GM12872 (cell line): ENCODE measurements around the gene EIF2B1.

Experiments used
- TF ChIP-seq, protein P1 (sequence below): IDR thresholded peaks from 3 replicates; pipeline ENCODE4 v1.5.1; 2011; ENCODE audit warnings: low read depth, mild to moderate bottlenecking, low read length, moderate library complexity; ENCODE audit not compliant: insufficient read depth

The EIF2B1 gene

DNA sequence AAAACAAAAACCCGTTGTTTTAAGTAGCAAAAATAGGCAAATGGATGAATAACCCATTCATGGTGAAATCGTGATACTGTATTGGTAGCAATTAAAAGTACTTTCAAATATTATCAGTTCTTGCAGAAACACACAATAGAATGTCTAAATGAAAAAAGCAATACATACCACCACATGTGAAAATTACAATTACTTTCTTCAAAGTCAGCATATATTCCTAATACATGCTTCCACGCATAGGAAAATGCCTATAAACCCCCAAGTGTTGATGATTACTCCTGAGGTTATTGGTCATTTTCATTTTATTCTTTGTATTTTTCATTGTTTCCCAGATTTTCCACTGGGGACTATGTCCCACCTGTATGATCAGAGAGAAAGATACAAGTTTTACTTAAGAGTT, 16.3 kb downstream of the EIF2B1 start:
- TF ChIP-seq, protein P1, sequence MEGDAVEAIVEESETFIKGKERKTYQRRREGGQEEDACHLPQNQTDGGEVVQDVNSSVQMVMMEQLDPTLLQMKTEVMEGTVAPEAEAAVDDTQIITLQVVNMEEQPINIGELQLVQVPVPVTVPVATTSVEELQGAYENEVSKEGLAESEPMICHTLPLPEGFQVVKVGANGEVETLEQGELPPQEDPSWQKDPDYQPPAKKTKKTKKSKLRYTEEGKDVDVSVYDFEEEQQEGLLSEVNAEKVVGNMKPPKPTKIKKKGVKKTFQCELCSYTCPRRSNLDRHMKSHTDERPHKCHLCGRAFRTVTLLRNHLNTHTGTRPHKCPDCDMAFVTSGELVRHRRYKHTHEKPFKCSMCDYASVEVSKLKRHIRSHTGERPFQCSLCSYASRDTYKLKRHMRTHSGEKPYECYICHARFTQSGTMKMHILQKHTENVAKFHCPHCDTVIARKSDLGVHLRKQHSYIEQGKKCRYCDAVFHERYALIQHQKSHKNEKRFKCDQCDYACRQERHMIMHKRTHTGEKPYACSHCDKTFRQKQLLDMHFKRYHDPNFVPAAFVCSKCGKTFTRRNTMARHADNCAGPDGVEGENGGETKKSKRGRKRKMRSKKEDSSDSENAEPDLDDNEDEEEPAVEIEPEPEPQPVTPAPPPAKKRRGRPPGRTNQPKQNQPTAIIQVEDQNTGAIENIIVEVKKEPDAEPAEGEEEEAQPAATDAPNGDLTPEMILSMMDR, result no peak

DNA sequence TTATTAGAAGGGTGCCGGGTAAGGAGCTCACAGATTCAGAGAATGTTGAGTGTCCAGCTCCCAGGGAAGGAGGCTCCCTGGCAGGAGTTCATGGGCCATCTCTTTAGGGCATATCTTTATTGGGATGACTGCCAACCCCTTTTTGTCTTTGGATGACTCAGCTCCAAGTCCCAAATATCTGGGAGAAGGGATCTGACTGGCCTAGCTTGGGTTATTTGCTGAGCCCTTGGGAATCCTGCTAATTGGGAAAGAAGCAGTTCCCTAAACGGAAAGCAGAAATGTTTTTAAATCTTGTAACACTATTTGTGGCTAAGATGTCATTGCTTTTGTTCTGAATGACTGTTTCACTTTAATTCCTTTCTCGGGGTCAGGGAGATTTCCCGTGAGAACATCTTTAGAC, 19.0 kb downstream of the EIF2B1 start:
- TF ChIP-seq, protein P1, result no peak

GRCh38 chr12:123614110-123614509, 19.4 kb downstream of the EIF2B1 start:
- TF ChIP-seq, protein P1, result no peak

DNA sequence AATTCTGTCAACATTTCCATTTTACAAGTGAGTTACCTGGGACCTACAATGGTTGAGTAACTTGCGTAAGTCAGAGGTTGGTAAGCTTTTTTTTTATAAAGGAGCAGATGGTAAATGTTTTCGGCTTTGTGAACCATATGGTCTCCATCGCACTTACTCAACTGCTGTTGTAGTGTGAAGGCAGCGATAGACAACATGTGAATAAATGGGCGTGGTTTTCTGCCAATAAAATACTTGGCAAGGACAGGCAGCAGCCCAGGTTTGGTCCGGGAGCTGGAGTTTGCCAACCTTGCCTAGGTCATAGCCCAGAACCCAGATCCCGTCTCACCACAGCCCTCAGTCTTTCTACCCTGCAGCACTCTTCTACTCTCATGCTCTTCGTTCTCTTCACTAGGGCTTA, 25.3 kb downstream of the EIF2B1 start:
- TF ChIP-seq, protein P1, result no peak

DNA sequence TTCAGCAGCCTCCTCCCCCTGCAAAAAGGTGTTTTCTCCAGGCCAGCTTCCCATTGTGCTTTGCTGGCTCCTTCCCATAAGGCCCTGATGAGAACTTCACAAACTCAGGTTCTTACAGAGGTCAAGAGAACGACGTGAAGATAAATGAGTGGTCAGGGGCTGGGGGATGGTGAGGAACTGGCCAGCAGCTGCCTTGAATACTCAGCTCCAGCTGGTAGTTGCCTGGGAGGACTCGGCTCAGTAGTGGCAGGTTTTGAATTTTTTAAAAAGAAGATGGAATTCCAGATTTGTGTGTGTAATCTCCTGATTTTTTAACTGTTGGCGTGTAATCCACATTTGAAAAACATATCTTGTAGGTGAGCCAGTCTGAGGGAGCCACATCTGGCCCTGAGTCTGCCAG, 25.7 kb downstream of the EIF2B1 start:
- TF ChIP-seq, protein P1, result no peak

GRCh38 chr12:123602651-123603195, 30.8 kb downstream of the EIF2B1 start:
- TF ChIP-seq, protein P1, result no peak

DNA sequence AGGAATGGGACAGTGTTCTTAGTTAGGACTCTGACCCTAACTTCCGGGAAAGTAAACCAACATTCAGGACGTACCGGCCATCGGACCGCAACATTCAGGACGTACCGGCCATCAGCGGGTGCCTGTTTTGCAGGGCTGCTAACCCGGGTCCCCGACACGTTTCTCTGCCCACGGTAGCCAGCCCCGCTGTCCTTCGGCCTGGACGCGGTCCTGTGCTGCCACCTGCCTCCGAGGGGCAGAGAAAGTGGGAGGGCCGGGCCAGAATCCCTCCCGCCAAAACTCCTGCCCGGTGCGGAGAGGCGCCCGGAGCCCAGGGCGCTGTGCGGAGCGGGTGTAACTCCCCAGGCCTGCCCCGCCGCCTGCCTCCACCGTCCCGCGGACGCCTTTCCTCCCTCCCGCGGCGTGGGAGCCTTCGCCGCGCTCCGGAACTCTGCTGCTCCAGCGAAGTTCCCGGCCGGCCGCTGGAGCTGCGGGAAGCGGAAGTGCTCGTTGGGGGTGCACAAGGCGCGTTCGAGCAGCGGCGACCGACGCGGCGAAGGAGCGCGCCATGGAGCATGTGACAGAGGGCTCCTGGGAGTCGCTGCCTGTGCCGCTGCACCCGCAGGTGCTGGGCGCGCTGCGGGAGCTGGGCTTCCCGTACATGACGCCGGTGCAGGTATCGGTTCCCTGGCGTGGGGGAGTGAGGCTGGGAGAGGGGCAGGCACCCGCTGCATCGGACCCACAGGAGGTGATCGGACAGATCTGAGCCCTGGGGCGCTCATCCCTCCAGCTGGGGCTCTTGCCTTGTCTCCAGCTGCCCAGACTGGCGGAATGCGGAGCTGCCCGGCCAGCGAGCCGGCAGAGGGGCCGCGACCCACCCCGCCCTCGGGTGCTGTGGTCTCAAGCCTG, 31.6 kb downstream of the EIF2B1 start, which contains the start of gene DDX55:
Gene DDX55, plus strand, starts transcription at position 498 of the 888 bp plus-strand sequence. Its CDS starts 50 bp downstream, at position 548.
- TF ChIP-seq, protein P1, result peak; percentile 36; the same call in 2 of the 3 replicates
